ENCODE results near the gene PCDHGC4. TPM values are rescaled to one million over a fixed set of nuclear protein-coding genes. Genes with fewer than 3 reads are reported as not detected.

The PCDHGC4 gene
- polyA plus RNA-seq, 4 donors, result 2.8 to 3.4 (median 3.2) TPM

DNA sequence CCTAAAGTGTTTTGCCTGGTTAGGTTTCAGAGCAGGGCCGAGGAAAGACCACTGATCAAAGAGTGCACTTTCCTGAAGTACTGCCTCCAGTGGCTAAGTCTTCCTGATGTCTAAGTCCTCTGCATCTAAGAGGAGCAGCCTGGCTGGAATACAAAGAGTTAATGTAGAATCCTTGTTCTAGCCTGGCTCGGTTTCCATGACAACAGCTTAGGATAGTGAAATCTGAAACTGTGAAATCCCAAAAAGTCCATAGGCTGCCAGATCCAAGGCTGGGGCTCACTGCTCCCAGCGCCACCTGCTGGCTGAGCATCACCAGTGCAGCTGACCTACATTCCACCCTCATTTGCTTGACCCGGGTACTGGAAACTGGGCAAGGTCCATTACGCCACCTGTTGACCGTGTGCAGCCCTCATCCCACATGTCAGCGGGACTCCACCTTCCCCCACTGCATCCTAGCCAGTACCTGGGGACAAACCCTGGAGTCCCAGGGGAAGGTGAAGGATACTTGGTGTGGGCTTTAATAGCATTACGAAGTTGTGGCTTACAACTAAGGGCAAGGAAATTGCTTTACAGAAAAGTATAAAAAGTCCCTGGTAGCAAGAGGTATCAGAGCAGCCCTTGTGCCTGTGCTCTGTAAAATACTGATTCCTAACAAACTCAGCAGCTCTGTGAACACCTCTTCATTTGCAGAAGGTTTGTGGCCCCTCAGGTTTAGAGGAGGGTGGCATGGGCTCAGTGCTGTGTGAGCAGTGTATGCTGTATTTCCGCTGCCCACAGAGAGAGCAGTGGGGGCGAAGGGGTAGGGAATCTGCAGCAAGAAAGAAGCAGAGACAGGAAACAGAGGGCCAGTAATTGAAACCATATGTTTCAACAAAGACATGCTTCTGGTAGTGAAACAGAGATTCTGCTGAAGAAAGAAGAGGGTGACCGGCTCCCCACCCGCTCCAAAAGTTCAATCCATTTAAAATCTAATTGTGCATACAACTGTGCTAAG, 40.1 kb downstream of the PCDHGC4 start:
- peak; percentile 93 to 95 (median 94) for DNase-seq (ENCODE audit: low read depth in 4 of 4, low spot score in 3 of 4)

DNA sequence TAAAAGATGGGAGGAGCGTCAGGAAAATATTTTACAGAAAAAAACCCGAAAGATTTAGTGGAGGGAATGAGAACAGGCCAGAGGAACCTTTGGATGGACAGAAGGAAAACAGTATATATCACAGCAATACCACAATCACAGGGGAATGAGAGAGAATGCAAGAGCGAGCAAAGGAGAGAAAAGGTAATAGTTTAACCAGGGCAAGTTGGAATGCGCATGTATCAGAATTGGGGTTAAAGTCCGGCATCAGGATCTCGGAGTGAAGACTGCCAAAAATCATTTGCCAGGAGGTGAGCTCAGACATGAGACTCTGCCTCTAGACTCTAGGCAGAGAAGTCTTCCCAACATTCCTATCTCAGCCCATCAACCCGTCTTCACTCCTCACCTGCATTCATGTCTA, 40.8 kb downstream of the PCDHGC4 start:
- DNase-seq (ENCODE audit: low read depth in 4 of 4, low spot score in 3 of 4), result no peak

DNA sequence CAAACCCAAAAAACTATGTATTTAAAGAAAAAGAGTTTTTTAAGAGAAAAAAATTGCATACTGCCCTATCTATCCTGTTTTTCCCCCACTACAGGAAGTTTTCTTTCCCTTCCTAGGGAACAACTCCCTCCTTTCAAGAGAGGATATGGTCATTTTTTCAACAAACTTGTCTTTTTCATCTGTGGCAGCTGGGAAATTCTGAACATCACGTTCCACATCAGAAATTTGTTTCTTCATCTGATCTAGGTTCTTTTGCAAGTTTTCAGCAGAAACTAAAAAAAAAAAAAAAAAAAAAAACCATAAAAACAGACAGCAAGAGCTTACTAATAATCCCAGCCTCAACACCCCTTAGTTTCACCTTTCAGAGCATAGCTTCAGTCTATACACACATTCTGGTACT, 42.6 kb downstream of the PCDHGC4 start:
- no peak for DNase-seq (ENCODE audit: low read depth in 4 of 4, low spot score in 3 of 4)

DNA sequence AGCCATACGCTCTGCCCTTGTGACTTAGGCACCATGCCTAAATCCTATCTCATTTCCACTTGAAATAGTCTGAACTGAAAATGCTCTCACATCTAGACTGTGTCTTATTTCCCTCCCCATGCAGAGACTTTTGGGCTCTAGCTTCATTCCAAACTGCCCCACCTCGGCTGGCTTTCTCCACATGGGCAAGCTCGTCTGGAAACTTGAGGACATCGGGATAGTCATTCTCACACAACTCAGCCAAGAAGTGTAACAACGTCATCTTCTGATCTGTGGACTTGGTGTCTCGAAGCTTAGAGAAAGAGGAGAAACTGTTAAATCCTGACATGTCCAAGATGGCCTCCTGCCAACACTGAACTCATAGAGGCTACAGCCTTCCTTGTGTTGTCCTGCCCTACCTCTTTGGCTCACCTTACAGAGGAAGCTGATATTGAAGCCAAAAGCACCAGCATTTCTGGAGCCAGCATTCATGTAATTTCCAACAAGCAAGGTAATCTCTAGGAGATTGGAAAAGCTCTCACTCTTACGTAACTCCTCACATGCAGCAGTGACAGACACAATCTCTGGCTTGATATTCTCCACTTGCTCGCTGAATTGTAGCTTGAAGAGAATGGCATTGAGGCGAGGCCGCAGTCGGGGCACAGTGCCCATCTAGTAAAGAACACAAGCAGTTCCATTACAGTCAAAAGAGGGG, 43.6 kb downstream of the PCDHGC4 start:
- no peak for DNase-seq (ENCODE audit: low read depth in 4 of 4, low spot score in 3 of 4)

DNA sequence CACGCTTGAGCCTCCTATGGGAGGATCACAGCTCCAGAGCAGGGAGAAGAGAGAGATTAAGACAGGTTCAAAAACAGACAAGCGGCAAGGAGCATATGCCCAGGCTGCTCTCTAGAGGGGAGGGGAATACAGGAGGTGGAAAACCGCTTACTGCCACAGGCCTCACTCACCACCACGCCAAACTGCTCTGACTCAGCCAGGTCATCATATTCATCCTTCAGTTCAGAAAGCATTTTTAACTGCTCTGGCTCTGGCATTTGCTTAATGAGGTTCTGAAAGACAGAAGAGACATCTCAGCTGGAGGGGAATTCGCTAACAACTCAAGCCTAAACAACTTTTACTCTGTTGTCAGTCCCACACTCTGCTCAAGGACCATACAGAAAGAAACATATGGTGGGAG, 44.2 kb downstream of the PCDHGC4 start:
- DNase-seq (ENCODE audit: low read depth in 4 of 4, low spot score in 3 of 4), result no peak

DNA sequence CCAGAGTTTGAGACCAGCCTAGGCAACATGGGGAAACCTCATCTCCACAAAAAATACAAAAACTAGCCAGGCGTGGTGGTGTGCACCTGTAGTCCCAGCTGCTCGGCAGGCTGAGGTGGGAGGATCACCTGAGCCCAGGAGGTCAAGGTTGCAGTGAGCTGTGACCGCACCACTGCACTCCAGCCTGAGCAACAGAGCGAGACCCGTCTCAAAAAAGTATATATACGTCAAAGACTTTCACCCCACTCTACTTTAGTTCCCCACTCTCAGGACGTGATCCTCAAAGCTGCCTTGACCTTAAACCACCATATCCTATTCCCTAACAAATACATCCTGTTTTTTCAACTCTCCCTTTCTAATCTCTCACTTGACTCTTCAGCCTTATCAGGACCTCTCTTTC, 45.0 kb downstream of the PCDHGC4 start:
- no peak for DNase-seq (ENCODE audit: low read depth in 4 of 4, low spot score in 3 of 4)

DNA sequence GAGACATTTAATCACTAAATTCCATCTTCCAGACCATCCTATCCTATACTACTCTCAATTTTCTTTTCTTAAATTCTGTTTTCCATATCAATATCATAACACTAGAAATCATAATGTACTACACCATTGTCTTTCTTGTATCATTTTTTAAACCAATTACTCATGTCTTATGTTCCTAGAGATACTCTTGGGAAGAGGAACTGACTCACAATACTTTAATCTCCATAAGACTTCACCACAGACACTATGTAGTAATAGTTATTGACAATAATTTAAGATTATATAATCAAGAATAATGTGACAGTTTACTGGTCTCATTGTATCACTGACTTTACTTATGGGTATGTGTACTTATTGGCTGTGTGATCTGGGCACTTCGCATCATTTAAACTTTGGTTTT, 47.9 kb downstream of the PCDHGC4 start:
- no peak for DNase-seq (ENCODE audit: low read depth in 4 of 4, low spot score in 3 of 4)

DNA sequence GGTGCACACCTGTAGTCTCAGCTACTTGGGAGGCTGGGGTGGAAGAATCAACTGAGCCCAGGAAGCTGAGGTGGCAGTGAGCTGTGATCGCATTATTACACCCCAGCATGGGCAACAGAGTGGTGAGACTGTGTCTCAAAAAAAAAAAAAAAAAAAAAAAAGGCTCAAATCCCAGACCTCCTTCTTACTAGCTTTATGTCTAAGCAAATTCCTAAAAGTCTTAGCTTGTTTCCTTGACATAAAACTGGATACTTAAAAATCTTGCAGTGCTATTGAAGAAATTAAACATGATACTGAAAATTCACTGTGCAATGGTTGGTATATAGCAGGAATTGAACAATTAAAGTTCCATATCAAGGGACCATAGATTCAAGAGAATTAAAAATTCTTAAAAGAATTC, 49.1 kb downstream of the PCDHGC4 start:
- DNase-seq (ENCODE audit: low read depth in 4 of 4, low spot score in 3 of 4), result no peak

DNA sequence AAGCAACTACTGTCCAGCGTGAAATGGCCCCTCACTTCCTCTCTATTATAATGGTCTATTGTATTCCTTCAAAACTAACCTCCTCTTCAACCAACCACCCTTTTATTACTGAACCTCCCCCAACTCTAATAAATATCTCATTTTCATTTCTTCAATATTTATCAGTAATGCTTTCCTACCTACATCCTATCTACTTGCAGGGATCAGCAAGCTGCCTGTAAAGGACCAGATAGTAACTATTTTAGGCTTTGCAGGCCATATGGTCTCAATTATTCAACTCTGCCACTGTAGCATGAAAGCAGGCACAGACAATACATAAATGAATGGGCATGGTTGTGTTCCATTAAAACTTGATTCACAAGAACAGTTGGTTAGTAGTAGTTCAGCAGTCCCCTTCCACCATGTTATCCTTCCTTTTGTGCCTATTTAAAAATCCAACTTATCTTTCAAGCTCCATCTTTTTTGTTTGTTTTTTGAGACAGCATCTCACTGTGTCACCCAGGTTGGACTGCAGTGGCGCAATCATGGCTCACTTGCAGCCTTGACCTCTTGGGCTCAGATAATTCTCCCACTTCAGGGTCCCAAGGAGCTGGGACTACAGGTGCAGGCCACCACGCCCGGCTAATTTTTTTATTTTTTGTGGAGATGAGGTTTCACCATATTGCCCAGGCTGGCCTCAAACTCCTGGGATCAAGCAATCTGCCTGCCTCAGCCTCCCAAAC, 49.8 kb downstream of the PCDHGC4 start:
- DNase-seq (ENCODE audit: low read depth in 4 of 4, low spot score in 3 of 4), result no peak

Other genes with a start within 250 kb of the PCDHGC4 start
- gene PCDHB15, start 239.6 kb upstream of the PCDHGC4 start, polyA plus RNA-seq (ENCODE audit: insufficient read length in 4 of 4), result 10 to 100 TPM; 14.7 to 17.0 (median 16.0) TPM
- gene SLC25A2, start 181.0 kb upstream of the PCDHGC4 start, polyA plus RNA-seq (ENCODE audit: insufficient read length in 4 of 4), result under 1 TPM in 1 of 4 donors, not detected in 3; 0.04 TPM
- 100 to 1,000 TPM; 146 to 183 (median 171) TPM for gene TAF7, start 164.2 kb upstream of the PCDHGC4 start, polyA plus RNA-seq (ENCODE audit: insufficient read length in 4 of 4)
- 1 to 10 TPM in 2 of 4 donors, under 1 TPM in 2; 0.74 to 1.3 (median 0.96) TPM for gene PCDHGA1, start 154.5 kb upstream of the PCDHGC4 start, polyA plus RNA-seq (ENCODE audit: insufficient read length in 4 of 4)
- gene PCDHGA2, start 146.3 kb upstream of the PCDHGC4 start, polyA plus RNA-seq (ENCODE audit: insufficient read length in 4 of 4), result 1 to 10 TPM; 5.8 to 7.7 (median 6.1) TPM
- gene PCDHGA3, start 141.2 kb upstream of the PCDHGC4 start, polyA plus RNA-seq (ENCODE audit: insufficient read length in 4 of 4), result 1 to 10 TPM; 2.2 to 4.2 (median 3.1) TPM
- gene PCDHGB1, start 134.9 kb upstream of the PCDHGC4 start, polyA plus RNA-seq (ENCODE audit: insufficient read length in 4 of 4), result 1 to 10 TPM; 1.3 to 2.4 (median 2.0) TPM
- gene PCDHGA4, start 130.0 kb upstream of the PCDHGC4 start, polyA plus RNA-seq (ENCODE audit: insufficient read length in 4 of 4), result 1 to 10 TPM; 2.3 to 3.1 (median 2.5) TPM
- gene PCDHGB2, start 125.0 kb upstream of the PCDHGC4 start, polyA plus RNA-seq (ENCODE audit: insufficient read length in 4 of 4), result 1 to 10 TPM; 3.4 to 4.7 (median 3.9) TPM
- 1 to 10 TPM; 2.2 to 3.0 (median 2.5) TPM for gene PCDHGA5, start 120.9 kb upstream of the PCDHGC4 start, polyA plus RNA-seq (ENCODE audit: insufficient read length in 4 of 4)
- gene PCDHGB3, start 114.8 kb upstream of the PCDHGC4 start, polyA plus RNA-seq (ENCODE audit: insufficient read length in 4 of 4), result 1 to 10 TPM; 1.7 to 2.3 (median 2.0) TPM
- gene PCDHGA6, start 111.1 kb upstream of the PCDHGC4 start, polyA plus RNA-seq (ENCODE audit: insufficient read length in 4 of 4), result 1 to 10 TPM; 5.4 to 9.1 (median 6.5) TPM
- 1 to 10 TPM; 2.1 to 2.8 (median 2.2) TPM for gene PCDHGA7, start 102.3 kb upstream of the PCDHGC4 start, polyA plus RNA-seq (ENCODE audit: insufficient read length in 4 of 4)
- gene PCDHGB4, start 97.3 kb upstream of the PCDHGC4 start, polyA plus RNA-seq (ENCODE audit: insufficient read length in 4 of 4), result 1 to 10 TPM; 4.3 to 6.6 (median 6.0) TPM
- under 1 TPM; 0.30 to 0.52 (median 0.32) TPM for gene PCDHGA8, start 92.4 kb upstream of the PCDHGC4 start, polyA plus RNA-seq (ENCODE audit: insufficient read length in 4 of 4)
- gene PCDHGB5, start 87.1 kb upstream of the PCDHGC4 start, polyA plus RNA-seq (ENCODE audit: insufficient read length in 4 of 4), result 10 to 100 TPM in 1 of 4 donors, 1 to 10 TPM in 3; 9.4 to 11.0 (median 9.7) TPM
- gene PCDHGA9, start 82.3 kb upstream of the PCDHGC4 start, polyA plus RNA-seq (ENCODE audit: insufficient read length in 4 of 4), result 1 to 10 TPM; 5.5 to 6.5 (median 6.0) TPM
- gene PCDHGB6, start 77.0 kb upstream of the PCDHGC4 start, polyA plus RNA-seq (ENCODE audit: insufficient read length in 4 of 4), result 1 to 10 TPM; 7.0 to 8.3 (median 8.2) TPM
- gene PCDHGA10, start 72.0 kb upstream of the PCDHGC4 start, polyA plus RNA-seq (ENCODE audit: insufficient read length in 4 of 4), result 1 to 10 TPM; 3.7 to 3.9 (median 3.9) TPM
- 10 to 100 TPM; 15.4 to 16.6 (median 15.9) TPM for gene PCDHGB7, start 67.4 kb upstream of the PCDHGC4 start, polyA plus RNA-seq (ENCODE audit: insufficient read length in 4 of 4)
- 1 to 10 TPM; 4.4 to 5.5 (median 4.9) TPM for gene PCDHGA11, start 64.0 kb upstream of the PCDHGC4 start, polyA plus RNA-seq (ENCODE audit: insufficient read length in 4 of 4)
- 1 to 10 TPM in 3 of 4 donors, under 1 TPM in 1; 0.97 to 2.1 (median 1.7) TPM for gene PCDHGA12, start 54.5 kb upstream of the PCDHGC4 start, polyA plus RNA-seq (ENCODE audit: insufficient read length in 4 of 4)
- 100 to 1,000 TPM; 105 to 128 (median 117) TPM for gene PCDHGC3, start 9.1 kb upstream of the PCDHGC4 start, polyA plus RNA-seq (ENCODE audit: insufficient read length in 4 of 4)
- under 1 TPM; 0.11 to 0.61 (median 0.34) TPM for gene PCDHGC5, start 4.1 kb downstream of the PCDHGC4 start, polyA plus RNA-seq (ENCODE audit: insufficient read length in 4 of 4)
- 10 to 100 TPM; 62.7 to 71.7 (median 70.4) TPM for gene DIAPH1, start 134.0 kb downstream of the PCDHGC4 start, polyA plus RNA-seq (ENCODE audit: insufficient read length in 4 of 4)
- 100 to 1,000 TPM in 1 of 4 donors, 10 to 100 TPM in 3; 93.3 to 102 (median 95.2) TPM for gene HDAC3, start 151.8 kb downstream of the PCDHGC4 start, polyA plus RNA-seq (ENCODE audit: insufficient read length in 4 of 4)
- gene RELL2, start 152.0 kb downstream of the PCDHGC4 start, polyA plus RNA-seq (ENCODE audit: insufficient read length in 4 of 4), result 1 to 10 TPM in 2 of 4 donors, under 1 TPM in 2; 0.73 to 1.4 (median 1.1) TPM
- 10 to 100 TPM; 11.6 to 14.3 (median 13.8) TPM for gene FCHSD1, start 166.4 kb downstream of the PCDHGC4 start, polyA plus RNA-seq (ENCODE audit: insufficient read length in 4 of 4)
- 10 to 100 TPM; 19.8 to 24.4 (median 20.9) TPM for gene ARAP3, start 197.2 kb downstream of the PCDHGC4 start, polyA plus RNA-seq (ENCODE audit: insufficient read length in 4 of 4)

Measured in right renal pelvis (tissue), 4 donors.